ENCODE measurements around the gene KIF6. TPM values are rescaled to one million over a fixed set of nuclear protein-coding genes. Genes with fewer than 3 reads are reported as not detected.

KIF6 gene
- total RNA-seq, 2 experiments from 2014 or later = not detected

DNA sequence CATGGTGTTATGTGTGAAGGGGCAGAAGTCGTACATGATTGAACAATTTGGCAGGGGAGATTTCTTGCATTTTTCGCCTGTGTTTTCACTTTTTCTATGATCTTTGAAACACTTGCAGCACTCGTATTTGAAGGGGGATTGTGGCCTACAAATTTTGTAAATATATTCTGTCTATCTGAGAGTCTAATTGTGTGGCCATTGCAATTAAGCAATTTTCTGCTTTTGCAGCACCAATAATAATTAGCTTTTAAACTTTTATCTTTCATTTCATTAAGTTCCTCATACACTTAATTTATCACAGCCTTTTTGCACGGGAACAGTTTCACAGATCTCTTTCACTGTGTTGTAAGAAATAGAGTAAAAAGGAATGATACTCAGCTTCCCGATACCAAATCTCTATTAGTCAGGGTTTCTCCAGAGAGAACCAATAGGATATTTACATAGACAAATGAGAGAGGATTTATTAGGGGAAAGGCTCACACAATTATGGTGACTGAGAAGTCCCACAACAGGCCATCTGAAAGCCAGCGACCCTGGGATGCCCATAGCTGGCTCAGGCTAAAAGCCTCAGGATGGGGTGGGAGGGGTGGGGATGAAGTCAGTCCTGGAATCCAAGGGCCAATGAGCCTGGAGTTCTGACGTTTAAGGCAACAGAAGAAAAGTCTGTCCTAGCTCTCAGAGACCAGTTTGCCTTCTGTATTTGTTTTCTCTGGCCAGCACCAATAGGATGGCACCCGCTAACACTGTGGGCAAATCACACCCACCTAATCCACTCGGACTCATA lies 58.3 kb downstream of the KIF6 start:
- no peak for ATAC-seq (ENCODE audit: poor library complexity)
- H3K4me3 Mint-ChIP-seq = no peak overlapping the region
- Histone ChIP-seq H3K9me3 (ENCODE audit: control insufficient read depth in 1 of 2, insufficient read depth in 1 of 2, low read length in 2 of 2) (no peaks in the 10 kb centered on the region), H3K36me3 (ENCODE audit: insufficient read depth, low read length) (no peaks in the 10 kb centered on the region), H3K4me1 (ENCODE audit: insufficient read depth, low read length) (no peaks in the 10 kb centered on the region), H3K27me3 (ENCODE audit: control insufficient read depth in 1 of 2, insufficient read depth in 2 of 2, low read length in 2 of 2) (peaks cover 0 to 8% of the 10 kb centered on the region in 2 experiments), H3K27ac (ENCODE audit: low read depth in 1 of 2, low read length in 2 of 2) (no peak overlapping the region), H3K4me3 (ENCODE audit: low read length) (no peak overlapping the region)
- TF ChIP-seq, protein P1, sequence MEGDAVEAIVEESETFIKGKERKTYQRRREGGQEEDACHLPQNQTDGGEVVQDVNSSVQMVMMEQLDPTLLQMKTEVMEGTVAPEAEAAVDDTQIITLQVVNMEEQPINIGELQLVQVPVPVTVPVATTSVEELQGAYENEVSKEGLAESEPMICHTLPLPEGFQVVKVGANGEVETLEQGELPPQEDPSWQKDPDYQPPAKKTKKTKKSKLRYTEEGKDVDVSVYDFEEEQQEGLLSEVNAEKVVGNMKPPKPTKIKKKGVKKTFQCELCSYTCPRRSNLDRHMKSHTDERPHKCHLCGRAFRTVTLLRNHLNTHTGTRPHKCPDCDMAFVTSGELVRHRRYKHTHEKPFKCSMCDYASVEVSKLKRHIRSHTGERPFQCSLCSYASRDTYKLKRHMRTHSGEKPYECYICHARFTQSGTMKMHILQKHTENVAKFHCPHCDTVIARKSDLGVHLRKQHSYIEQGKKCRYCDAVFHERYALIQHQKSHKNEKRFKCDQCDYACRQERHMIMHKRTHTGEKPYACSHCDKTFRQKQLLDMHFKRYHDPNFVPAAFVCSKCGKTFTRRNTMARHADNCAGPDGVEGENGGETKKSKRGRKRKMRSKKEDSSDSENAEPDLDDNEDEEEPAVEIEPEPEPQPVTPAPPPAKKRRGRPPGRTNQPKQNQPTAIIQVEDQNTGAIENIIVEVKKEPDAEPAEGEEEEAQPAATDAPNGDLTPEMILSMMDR (IDR thresholded peaks at IDR 0.05) = no peak
- H3K27ac Mint-ChIP-seq = no peak overlapping the region
- peaks cover 56% of the 10 kb centered on the region for H3K27me3 Mint-ChIP-seq
- no peak for DNase-seq
- intact Hi-C loops (cut with DNase I, micrococcal nuclease) = no loop called here
- no peaks in the 10 kb centered on the region for H3K36me3 Mint-ChIP-seq (ENCODE audit: low read depth)
- ChIA-PET POLR2A (no interaction called here), CTCF (no interaction called here)
- no peaks in the 10 kb centered on the region for H3K4me1 Mint-ChIP-seq (ENCODE audit: low read depth)
- H3K9me3 Mint-ChIP-seq = no peaks in the 10 kb centered on the region

DNA sequence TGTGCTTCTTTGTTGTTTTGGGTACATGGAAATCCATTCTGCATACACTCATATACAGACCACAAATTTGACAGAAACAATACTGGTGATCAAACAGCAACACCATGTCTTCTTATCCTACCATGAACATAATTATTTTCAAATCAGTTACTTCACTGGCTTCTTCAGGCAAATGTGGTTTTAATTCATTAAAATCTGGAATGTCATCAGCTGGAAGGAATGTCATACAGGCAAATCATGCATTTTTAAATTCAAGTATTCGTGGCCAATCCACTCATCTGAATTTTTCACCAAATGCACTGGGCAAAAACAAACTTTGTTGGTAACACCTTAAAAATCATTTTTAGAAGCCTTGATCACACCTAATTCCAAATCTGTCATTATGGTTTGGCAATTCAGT lies 59.3 kb downstream of the KIF6 start:
- TF ChIP-seq, protein P1 (IDR thresholded peaks at IDR 0.05) = no peak
- H3K4me3 ChIP-seq (ENCODE audit: low read length) = no peak overlapping the region
- Mint-ChIP-seq H3K4me3 (no peak overlapping the region), H3K36me3 (ENCODE audit: low read depth) (no peaks in the 10 kb centered on the region), H3K9me3 (no peaks in the 10 kb centered on the region), H3K27me3 (peaks cover 45% of the 10 kb centered on the region), H3K4me1 (ENCODE audit: low read depth) (no peaks in the 10 kb centered on the region), H3K27ac (no peak overlapping the region)
- no peaks in the 10 kb centered on the region for H3K4me1 ChIP-seq (ENCODE audit: insufficient read depth, low read length)
- ChIA-PET POLR2A (no interaction called here), CTCF (interaction anchor here (1.2 kb wide), 1 partner anchor 8 kb away, joined by 3 read pairs; no protein-coding TSS in a partner anchor)
- DNase-seq (no peak), ATAC-seq (ENCODE audit: poor library complexity) (no peak)
- H3K36me3 ChIP-seq (ENCODE audit: insufficient read depth, low read length) = no peaks in the 10 kb centered on the region
- H3K27ac ChIP-seq (ENCODE audit: low read depth in 1 of 2, low read length in 2 of 2) = no peak overlapping the region
- H3K27me3 ChIP-seq (ENCODE audit: control insufficient read depth in 1 of 2, insufficient read depth in 2 of 2, low read length in 2 of 2) = peaks cover 0 to 8% of the 10 kb centered on the region in 2 experiments
- intact Hi-C loops (cut with DNase I, micrococcal nuclease) = no loop called here
- H3K9me3 ChIP-seq (ENCODE audit: control insufficient read depth in 1 of 2, insufficient read depth in 1 of 2, low read length in 2 of 2) = no peaks in the 10 kb centered on the region

DNA sequence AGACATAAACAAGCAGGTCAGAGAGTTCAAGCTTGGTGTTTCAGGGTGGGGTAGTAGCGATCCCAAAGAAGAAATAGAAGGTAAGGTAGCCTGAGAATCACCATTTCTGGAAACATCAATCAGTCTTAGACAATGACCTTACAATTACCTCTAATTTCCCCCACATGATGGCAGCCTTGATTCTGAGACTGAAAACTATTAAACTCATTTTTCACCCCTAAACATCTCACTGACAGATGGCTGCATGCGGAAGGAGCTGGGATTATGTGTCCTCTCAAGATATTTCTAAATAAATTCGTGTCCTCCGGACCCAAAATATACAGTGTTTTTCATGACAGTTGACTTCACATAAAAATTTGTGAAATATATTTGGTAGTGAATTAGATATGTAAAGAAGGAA lies 61.0 kb downstream of the KIF6 start:
- H3K9me3 ChIP-seq (ENCODE audit: control insufficient read depth in 1 of 2, insufficient read depth in 1 of 2, low read length in 2 of 2) = no peaks in the 10 kb centered on the region
- TF ChIP-seq, protein P1 (IDR thresholded peaks at IDR 0.05) = no peak
- peaks cover 0 to 8% of the 10 kb centered on the region in 2 experiments for H3K27me3 ChIP-seq (ENCODE audit: control insufficient read depth in 1 of 2, insufficient read depth in 2 of 2, low read length in 2 of 2)
- ChIA-PET CTCF (no interaction called here), POLR2A (no interaction called here)
- Mint-ChIP-seq H3K9me3 (no peaks in the 10 kb centered on the region), H3K4me1 (ENCODE audit: low read depth) (no peaks in the 10 kb centered on the region), H3K27me3 (peaks cover 39% of the 10 kb centered on the region), H3K4me3 (no peak overlapping the region), H3K27ac (no peak overlapping the region), H3K36me3 (ENCODE audit: low read depth) (no peaks in the 10 kb centered on the region)
- no peaks in the 10 kb centered on the region for H3K4me1 ChIP-seq (ENCODE audit: insufficient read depth, low read length)
- no peaks in the 10 kb centered on the region for H3K36me3 ChIP-seq (ENCODE audit: insufficient read depth, low read length)
- intact Hi-C loops (cut with DNase I, micrococcal nuclease) = no loop called here
- H3K27ac ChIP-seq (ENCODE audit: low read depth in 1 of 2, low read length in 2 of 2) = no peak overlapping the region
- DNase-seq = no peak
- ATAC-seq (ENCODE audit: poor library complexity) = no peak
- no peak overlapping the region for H3K4me3 ChIP-seq (ENCODE audit: low read length)
